ENCODE results near the gene BHLHE40.
A peak's percentile ranks its signal among the peaks of the same experiment; 100 is the strongest.

BHLHE40 gene

DNA sequence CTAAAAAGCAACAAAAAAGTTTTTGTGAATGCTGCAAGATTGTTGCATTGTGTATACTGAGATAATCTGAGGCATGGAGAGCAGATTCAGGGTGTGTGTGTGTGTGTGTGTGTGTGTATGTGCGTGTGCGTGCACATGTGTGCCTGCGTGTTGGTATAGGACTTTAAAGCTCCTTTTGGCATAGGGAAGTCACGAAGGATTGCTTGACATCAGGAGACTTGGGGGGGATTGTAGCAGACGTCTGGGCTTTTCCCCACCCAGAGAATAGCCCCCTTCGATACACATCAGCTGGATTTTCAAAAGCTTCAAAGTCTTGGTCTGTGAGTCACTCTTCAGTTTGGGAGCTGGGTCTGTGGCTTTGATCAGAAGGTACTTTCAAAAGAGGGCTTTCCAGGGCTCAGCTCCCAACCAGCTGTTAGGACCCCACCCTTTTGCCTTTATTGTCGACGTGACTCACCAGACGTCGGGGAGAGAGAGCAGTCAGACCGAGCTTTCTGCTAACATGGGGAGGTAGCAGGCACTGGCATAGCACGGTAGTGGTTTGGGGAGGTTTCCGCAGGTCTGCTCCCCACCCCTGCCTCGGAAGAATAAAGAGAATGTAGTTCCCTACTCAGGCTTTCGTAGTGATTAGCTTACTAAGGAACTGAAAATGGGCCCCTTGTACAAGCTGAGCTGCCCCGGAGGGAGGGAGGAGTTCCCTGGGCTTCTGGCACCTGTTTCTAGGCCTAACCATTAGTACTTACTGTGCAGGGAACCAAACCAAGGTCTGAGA lies 4.7 kb downstream of the BHLHE40 start:
- DNase-seq (ENCODE audit: low spot score): peak; percentile 55

DNA sequence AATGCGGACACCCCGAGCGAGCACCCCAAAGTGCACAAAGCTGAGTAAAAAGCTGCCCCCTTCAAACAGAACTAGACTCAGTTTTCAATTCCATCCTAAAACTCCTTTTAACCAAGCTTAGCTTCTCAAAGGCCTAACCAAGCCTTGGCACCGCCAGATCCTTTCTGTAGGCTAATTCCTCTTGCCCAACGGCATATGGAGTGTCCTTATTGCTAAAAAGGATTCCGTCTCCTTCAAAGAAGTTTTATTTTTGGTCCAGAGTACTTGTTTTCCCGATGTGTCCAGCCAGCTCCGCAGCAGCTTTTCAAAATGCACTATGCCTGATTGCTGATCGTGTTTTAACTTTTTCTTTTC lies 5.3 kb downstream of the BHLHE40 start:
- peak; percentile 30 for DNase-seq (ENCODE audit: low spot score)

GRCh38 chr3:4985330-4986174 lies 6.3 kb downstream of the BHLHE40 start:
- DNase-seq (ENCODE audit: low spot score): peak; percentile 17

- no peak for DNase-seq (ENCODE audit: low spot score)
Measured at GRCh38 chr3:4986175-4986781, 7.0 kb downstream of the BHLHE40 start.

DNA sequence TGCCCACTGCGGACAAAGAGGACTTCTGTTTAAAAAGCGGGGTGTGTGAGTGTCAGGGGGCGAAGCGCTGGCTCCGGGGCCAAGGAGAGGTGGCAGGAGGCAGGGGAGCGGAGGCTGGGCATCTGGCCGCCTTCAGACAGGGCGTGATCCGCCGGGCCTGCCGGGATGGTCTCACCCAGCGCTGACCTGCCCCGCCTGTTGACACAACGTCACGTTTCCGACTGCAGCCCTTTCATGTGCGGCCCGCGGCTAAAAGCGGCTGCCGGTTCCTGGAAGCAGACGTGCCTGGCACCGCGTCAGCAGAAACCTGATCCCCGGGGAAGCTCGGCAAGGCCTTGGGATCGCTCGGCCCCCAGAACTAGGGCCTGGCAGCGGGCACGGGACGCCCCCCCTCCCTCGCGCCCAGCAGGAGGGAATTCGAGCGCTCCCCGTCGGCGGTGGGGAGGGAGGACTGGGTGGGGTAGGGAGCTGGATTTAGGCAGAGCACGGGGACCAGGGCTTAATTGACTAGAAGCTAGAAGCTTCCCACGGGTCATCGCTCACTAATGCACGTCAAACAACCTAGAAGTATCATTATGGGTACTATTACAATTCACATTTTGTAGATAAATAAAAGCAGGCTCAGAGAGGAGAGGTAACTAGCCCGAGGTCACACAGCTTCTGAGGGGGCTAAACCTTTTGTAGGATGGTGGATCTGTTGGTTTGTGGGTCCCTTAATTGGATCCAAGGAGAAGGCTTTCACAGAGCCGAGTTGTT lies 7.7 kb downstream of the BHLHE40 start:
- DNase-seq (ENCODE audit: low spot score): peak; percentile 61

DNA sequence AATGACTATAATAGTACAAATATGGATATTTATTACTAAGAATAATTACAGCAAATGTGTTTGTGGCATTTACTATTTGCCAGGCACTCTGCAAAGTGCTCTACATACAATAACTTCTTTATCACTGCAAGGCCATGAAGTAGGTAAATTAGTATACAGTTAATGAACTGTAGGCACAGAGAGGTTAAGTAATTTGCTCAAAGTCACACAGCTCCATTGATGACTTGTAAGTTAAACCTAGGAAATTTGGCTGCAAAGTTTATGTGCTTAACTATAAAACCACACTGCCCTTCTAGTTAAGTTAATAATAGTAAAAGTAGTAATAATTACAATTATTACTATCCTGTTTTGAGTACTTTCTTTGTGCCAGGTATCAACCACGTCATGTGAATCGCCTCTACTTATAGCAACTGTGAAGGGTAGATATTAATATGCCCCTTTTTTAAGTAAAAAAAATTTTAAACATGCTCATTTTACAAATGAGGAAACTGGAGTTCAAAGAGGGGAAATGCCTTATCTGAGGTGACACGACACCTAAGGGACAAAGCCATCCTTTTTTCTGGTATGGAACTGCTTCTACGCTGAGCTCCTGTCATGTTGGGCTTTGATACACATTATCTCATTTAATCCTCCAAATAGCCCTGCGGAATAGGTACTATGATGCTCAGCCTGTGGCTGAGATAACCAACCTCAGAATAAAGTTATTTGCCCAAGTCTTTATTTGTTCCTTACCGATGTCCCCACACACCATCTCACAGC lies 8.5 kb downstream of the BHLHE40 start:
- no peak for DNase-seq (ENCODE audit: low spot score)

- DNase-seq (ENCODE audit: low spot score): no peak
Measured at GRCh38 chr3:4988983-4989834, 10.0 kb downstream of the BHLHE40 start.

- DNase-seq (ENCODE audit: low spot score): no peak
Measured at GRCh38 chr3:4990069-4990468, 10.8 kb downstream of the BHLHE40 start.

DNA sequence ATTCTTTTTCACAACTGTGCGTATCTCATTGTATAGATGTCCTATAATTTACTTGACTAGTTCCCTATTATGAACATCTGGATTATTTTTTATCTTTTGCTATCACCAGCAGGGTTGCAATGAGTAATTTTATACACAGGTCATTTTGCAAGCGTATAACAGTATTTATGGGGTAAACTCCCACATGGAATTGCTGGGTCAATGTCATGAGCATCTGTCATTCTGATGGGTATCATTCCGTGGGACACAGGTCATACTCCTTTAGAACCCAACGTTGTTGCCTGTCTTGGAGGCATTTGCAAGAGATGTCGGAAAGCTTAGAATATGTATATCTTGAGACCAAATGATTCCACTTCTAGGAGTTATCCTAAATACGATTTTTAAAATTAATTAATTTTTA lies 12.9 kb downstream of the BHLHE40 start:
- no peak for DNase-seq (ENCODE audit: low spot score)

GRCh38 chr3:4993276-4994143 lies 14.3 kb downstream of the BHLHE40 start:
- DNase-seq (ENCODE audit: low spot score): no peak

- no peak for DNase-seq (ENCODE audit: low spot score)
Measured at GRCh38 chr3:4994144-4994730, 15.0 kb downstream of the BHLHE40 start.

GRCh38 chr3:4994823-4995499 lies 15.7 kb downstream of the BHLHE40 start:
- peak; percentile 65 for DNase-seq (ENCODE audit: low spot score)

DNA sequence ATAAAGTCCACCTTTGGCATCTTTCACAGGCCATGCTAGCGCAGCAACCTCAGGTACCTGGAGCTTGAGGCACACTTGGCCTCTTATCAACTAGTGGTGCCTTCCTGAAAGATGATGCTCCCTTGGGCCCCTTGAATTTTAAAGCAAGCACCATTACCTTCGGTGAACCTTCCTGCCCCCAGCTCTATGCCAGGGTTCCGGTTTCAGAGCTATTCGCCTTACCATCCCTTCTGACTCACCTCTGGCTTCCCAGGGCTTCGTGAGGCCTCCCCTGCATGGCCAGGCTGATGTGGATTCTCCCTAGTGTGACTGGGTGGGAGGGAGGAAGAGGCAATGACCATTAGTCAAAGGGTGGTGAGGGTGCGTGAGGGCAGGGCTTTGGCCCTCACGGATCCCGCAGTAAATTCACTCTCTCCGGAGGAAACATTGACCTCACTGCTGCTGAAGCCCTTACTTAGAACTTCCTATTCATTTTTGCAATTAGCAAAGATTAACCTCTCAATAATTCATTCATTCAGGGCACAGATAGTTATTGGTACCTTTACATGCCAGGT lies 16.3 kb downstream of the BHLHE40 start:
- DNase-seq (ENCODE audit: low spot score): no peak

GRCh38 chr3:4996223-4996765 lies 17.1 kb downstream of the BHLHE40 start:
- DNase-seq (ENCODE audit: low spot score): no peak

DNA sequence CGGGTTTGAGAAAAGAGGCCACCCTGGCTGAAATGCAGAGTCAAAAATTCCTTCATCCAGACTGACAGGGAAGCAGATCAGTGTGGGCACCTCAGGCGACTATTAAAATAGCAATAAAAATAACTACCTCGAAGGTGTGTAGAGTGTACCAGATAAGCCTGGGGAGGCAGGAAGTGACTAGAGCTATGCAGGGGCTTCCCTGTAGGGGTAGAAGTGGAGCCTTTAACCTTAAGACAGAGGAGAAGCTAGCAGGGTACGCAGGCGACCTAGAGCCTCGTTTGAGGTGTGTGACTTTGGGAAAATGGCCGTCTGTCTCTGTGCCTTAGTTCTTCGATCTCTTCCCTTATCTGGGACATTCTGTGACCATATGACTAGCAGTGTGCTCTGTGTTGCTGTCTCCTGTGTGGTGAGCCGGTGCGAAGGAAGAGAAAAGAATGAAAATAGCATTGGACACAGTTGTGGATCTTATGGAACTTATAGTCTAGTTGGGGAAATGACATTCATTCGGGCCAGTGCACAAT lies 17.6 kb downstream of the BHLHE40 start:
- DNase-seq (ENCODE audit: low spot score): no peak

DNA sequence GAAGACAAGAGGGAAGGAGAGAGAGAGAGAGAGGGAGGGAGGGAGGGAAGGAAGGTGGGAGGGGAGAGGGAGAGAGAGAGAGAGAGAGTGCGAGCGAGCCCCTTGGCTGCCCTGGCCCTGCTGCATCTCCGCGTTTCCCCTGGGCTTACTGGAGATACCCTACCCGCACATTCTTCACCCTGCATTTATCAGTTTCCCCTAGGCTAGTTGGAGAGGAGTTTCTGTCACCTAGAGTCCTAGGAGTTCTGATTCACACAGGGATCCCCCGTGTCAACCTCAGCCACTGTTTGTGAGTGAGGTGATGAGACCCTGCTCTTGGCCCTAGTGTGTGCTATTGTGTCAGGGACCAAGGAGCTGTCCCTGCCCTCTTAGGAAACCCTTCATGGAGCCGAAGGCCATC lies 18.7 kb downstream of the BHLHE40 start:
- DNase-seq (ENCODE audit: low spot score): no peak

DNA sequence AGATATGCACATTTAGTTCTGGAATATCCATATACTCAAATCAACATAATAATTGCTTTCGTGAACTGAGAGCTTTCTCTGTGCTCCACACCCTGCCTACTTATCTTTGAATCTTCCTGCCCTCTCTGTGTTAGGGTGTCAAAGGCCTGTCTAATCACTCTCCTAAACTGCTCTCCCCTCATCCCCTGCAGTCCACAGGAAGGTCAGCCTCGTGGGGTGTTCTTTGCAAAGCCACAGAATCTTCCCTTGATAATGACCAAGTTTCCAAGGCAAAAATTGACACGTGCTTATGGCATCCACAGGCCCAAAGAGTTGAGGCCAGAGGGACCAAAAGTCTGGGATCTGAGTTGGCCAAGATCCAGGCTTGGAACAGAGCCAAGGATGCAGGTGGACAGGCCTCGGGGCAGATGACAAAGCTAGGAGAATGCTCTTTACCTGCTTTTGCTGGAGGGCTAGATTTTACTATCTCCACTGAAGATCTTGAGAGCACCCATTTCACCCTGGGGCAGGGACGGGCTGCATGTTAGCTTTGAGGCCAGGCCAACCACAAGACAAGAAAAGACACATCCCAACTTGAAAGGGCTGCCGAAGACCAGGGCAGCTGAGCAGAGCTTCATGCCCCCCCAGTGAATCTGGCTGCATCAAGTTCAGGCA lies 20.4 kb downstream of the BHLHE40 start:
- DNase-seq (ENCODE audit: low spot score): no peak

Data from pons (tissue), 1 donor.